K562 (cell line): ENCODE measurements around the gene FBLN7. TPM values are rescaled to one million over a fixed set of nuclear protein-coding genes. Genes with fewer than 3 reads are reported as not detected.

Experiments
- ATAC-seq: fragments of 200-7000 bp; cut with Tn5 transposase; 3 replicates; pipeline ENCODE4 v1.9.1; 2020; ENCODE audit warnings: moderate library complexity
- BruUV-seq: library from RNA; stranded (reverse); fragments of 400-500 nt; replicated peaks from 2 replicates; lab custom pipeline; 2021; lab: Mats Ljungman, UMichigan
- CTCF ChIA-PET: fragments of 300-600 bp; formaldehyde crosslinking; extraction: SDS; loops from one replicate; lab custom pipeline; 2021; ENCODE audit warnings: low intra/inter-chr PET ratio; lab: Yijun Ruan, JAX
- POLR2A ChIA-PET: fragments of 300-600, 350-650 bp; sonication (Branson Sonifier 250); formaldehyde crosslinking; extraction: SDS; loops from one replicate; lab custom pipeline; 2021; ENCODE audit warnings: antibody characterized with exemption, inconsistent platforms; lab: Yijun Ruan, JAX
- DNase-seq, 4 experiments: peaks; one replicate each; pipeline versions ENCODE4 v3.0.0 to v3.0.0-alpha.2; 2011 to 2018; ENCODE audit warnings: low spot score in 3 of 4, mixed read lengths in 3 of 4; ENCODE audit errors: extremely low read depth in 1 of 4
- FAIRE-seq: peaks from 2 replicates; lab custom pipeline; 2011; peaks lifted over from hg19 to GRCh38; lab: Jason Lieb, UNC
- H2AFZ ChIP-seq: 2 replicates; pipeline ENCODE4 v1.6.0; 2011; ENCODE audit warnings: low read depth, low read length, control low read depth, inconsistent platforms
- H3K27ac ChIP-seq: fragments of 200-600 bp; 3 replicates; pipeline ENCODE4 v1.8.0; 2011; ENCODE audit warnings: low read depth, mild to moderate bottlenecking, control low read depth, inconsistent platforms, low read length, moderate library complexity, mixed read lengths; ENCODE audit errors: extremely low read depth
- H3K27me3 ChIP-seq, 2 experiments: fragments of 300-600 bp in 1 of 2; 2 replicates in 1 of 2; 3 replicates in 1 of 2; pipeline versions ENCODE4 v1.6.0 to v1.8.0; 2011; ENCODE audit warnings: inconsistent platforms in 2 of 2, low read length in 2 of 2, mild to moderate bottlenecking in 1 of 2, mixed read lengths in 1 of 2, moderate library complexity in 1 of 2; ENCODE audit not compliant: control insufficient read depth in 2 of 2, insufficient read depth in 2 of 2
- H3K36me3 ChIP-seq: fragments of 300-600 bp; 3 replicates; pipeline ENCODE4 v1.8.0; 2011; ENCODE audit warnings: mild to moderate bottlenecking, low read length, inconsistent platforms; ENCODE audit not compliant: control insufficient read depth, insufficient read depth
- H3K4me1 ChIP-seq, 2 experiments: fragments of 200-600 bp in 1 of 2; replicated peaks in 1 of 2; 2 replicates in 1 of 2; 3 replicates in 1 of 2; pipeline versions ENCODE4 v1.5.1 to v1.8.0; 2011; ENCODE audit warnings: inconsistent platforms in 2 of 2, low read length in 2 of 2, mild to moderate bottlenecking in 1 of 2, mixed read lengths in 1 of 2, moderate library complexity in 1 of 2; ENCODE audit not compliant: control insufficient read depth in 2 of 2, insufficient read depth in 2 of 2
- H3K4me2 ChIP-seq: 2 replicates; pipeline ENCODE4 v1.6.1; 2011; ENCODE audit warnings: low read length, control low read depth, inconsistent platforms, mixed read lengths; ENCODE audit not compliant: insufficient read depth
- H3K4me3 ChIP-seq: fragments of 200-600 bp; sonication (generic), shearing (Covaris generic); 2 replicates; pipeline ENCODE4 v1.5.1; 2016; ENCODE audit warnings: control low read depth, inconsistent platforms
- H3K79me2 ChIP-seq: fragments of 200-600 bp; 3 replicates; pipeline ENCODE4 v1.8.0; 2011; ENCODE audit warnings: low read length, inconsistent platforms; ENCODE audit not compliant: control insufficient read depth, insufficient read depth
- H3K9ac ChIP-seq, 2 experiments: 2 replicates each; pipeline versions ENCODE4 v1.6.0 to v1.6.1; 2011; ENCODE audit warnings: low read depth in 2 of 2, low read length in 2 of 2, control low read depth in 1 of 2, inconsistent platforms in 1 of 2, mild to moderate bottlenecking in 1 of 2, mixed read lengths in 1 of 2; ENCODE audit not compliant: insufficient read depth in 1 of 2
- H3K9me1 ChIP-seq: one replicate; pipeline ENCODE4 v1.6.0; 2011; ENCODE audit warnings: inconsistent platforms, mild to moderate bottlenecking, low read length, moderate library complexity; ENCODE audit not compliant: control insufficient read depth, insufficient read depth
- H3K9me3 ChIP-seq: replicated peaks from 2 replicates; pipeline ENCODE4 v1.5.1; 2011; ENCODE audit warnings: low read depth, low read length, inconsistent platforms; ENCODE audit not compliant: control insufficient read depth, insufficient read depth
- H4K20me1 ChIP-seq: replicated peaks from 2 replicates; pipeline ENCODE4 v1.6.1; 2011; ENCODE audit warnings: low read length, inconsistent platforms, mixed read lengths; ENCODE audit not compliant: control insufficient read depth, insufficient read depth
- CBX1 ChIP-seq: sonication (generic); IDR thresholded peaks from 2 replicates; pipeline ENCODE4 v1.6.1; 2016; ENCODE audit warnings: antibody characterized with exemption, low read depth, mild to moderate bottlenecking
- GMEB1 ChIP-seq: fragments of 250-450 bp; sonication (Bioruptor Pico); IDR thresholded peaks from 2 replicates; pipeline ENCODE4 v1.4.0; 2020; ENCODE audit warnings: mild to moderate bottlenecking
- MIER1 ChIP-seq: fragments of 450-650 bp; IDR thresholded peaks from 2 replicates; pipeline ENCODE4 v1.6.1; 2016; ENCODE audit warnings: antibody characterized with exemption, mild to moderate bottlenecking, low read depth
- NEUROD1 ChIP-seq: fragments of 150-350 bp; IDR thresholded peaks from 2 replicates; pipeline ENCODE4 v1.6.1; 2014; ENCODE audit warnings: borderline replicate concordance, low read length, low read depth; ENCODE audit not compliant: partially characterized antibody
- POU5F1 ChIP-seq: fragments of 150-350 bp; IDR thresholded peaks from 2 replicates; pipeline ENCODE4 v1.6.1; 2014; ENCODE audit warnings: borderline replicate concordance, low read length, low read depth, mild to moderate bottlenecking; ENCODE audit not compliant: partially characterized antibody
- SMARCA5 ChIP-seq: fragments of 450-650 bp; IDR thresholded peaks from 2 replicates; pipeline ENCODE4 v1.6.1; 2016
- ZNF407 ChIP-seq: fragments of 450-650 bp; IDR thresholded peaks from 2 replicates; pipeline ENCODE4 v1.6.1; 2016; ENCODE audit warnings: low read depth
- ZZZ3 ChIP-seq: fragments of 450-650 bp; IDR thresholded peaks from 2 replicates; pipeline ENCODE4 v1.6.1; 2016; ENCODE audit warnings: antibody characterized with exemption, mild to moderate bottlenecking, moderate library complexity
- WGBS: fragments of 100-300 bp; shearing (Covaris generic); methylation state at CpG from one replicate; pipeline ENCODE4 v1.1.6; 2016; ENCODE audit warnings: low coverage, mixed read lengths; ENCODE audit not compliant: insufficient coverage; ENCODE audit errors: missing lambda C conversion rate; 5-methylcytosine and 5-hydroxymethylcytosine counted together
- in situ Hi-C: fragments of 300-500 bp; cut with MboI; formaldehyde crosslinking; loops from 4 replicates; pipeline ENCODE4 v1.15.0; 2018; ENCODE audit warnings: inconsistent platforms, mixed read lengths
- intact Hi-C: fragments of 100-400 bp; cut with micrococcal nuclease; formaldehyde crosslinking; loops from 2 replicates; pipeline ENCODE4 v1.14.2; 2022
- polyA plus RNA-seq, 8 experiments: library from polyadenylated mRNA; depleted of rRNA in 4 of 8; stranded (reverse) in 5 of 8; unstranded in 3 of 8; fragments of >200 nt; fragmentation: Nextera tagmentation in 2 of 8; fragmentation: Illumina TruSeq in 1 of 8; extraction: Ambion mirVana in 2 of 8; extraction: Trizol in 1 of 8; gene quantifications; 2 replicates each; pipeline versions ENCODE4 v1.2.1 to v1.2.3, GENCODE V29; 2011 to 2014; ENCODE audit warnings: inconsistent platforms in 1 of 8, missing spikeins in 1 of 8
- total RNA-seq, 7 experiments: library from RNA; depleted of rRNA in 6 of 7; stranded (reverse); fragments of >200 nt in 6 of 7; fragmentation: Illumina TruSeq in 2 of 7; extraction: Trizol in 2 of 7; gene quantifications; 2 replicates each; pipeline versions ENCODE4 v1.2.1 to v1.2.3, GENCODE V29; 2011 to 2021; ENCODE audit warnings: low replicate concordance in 1 of 7
- TF ChIP-seq, protein P1 (sequence below): sonication (generic); formaldehyde crosslinking; IDR thresholded peaks from 2 replicates; pipeline ENCODE4 v1.8.0; 2022; ENCODE audit warnings: mild to moderate bottlenecking, missing genetic modification reagents
- TF ChIP-seq, protein P2 (sequence below): fragments of 250-450 bp; sonication (Bioruptor Pico); IDR thresholded peaks from 2 replicates; pipeline ENCODE4 v1.8.0; 2022; ENCODE audit warnings: inconsistent platforms, mild to moderate bottlenecking, moderate library complexity, borderline replicate concordance

Gene FBLN7
- total and polyA plus RNA-seq, 9 of the 15 experiments (the other 6 are each of a cell fraction or from before 2014, with no cell fraction given), result 0.13 TPM; not detected in 8

GRCh38 chr2:112194028-112194427 lies 55.8 kb downstream of the FBLN7 start:
- ChIA-PET POLR2A (interaction anchor here (1.2 kb wide), 2 partner anchors 10 to 12 kb away, joined by 3 read pairs; no protein-coding TSS in a partner anchor), CTCF (no interaction called here)
- TF ChIP-seq NEUROD1 (no peak), SMARCA5 (no peak), GMEB1 (CRISPR knock-in tag) (no peak), POU5F1 (no peak), ZZZ3 (no peak), CBX1 (no peak), MIER1 (no peak), ZNF407 (no peak)
- TF ChIP-seq, protein P1, sequence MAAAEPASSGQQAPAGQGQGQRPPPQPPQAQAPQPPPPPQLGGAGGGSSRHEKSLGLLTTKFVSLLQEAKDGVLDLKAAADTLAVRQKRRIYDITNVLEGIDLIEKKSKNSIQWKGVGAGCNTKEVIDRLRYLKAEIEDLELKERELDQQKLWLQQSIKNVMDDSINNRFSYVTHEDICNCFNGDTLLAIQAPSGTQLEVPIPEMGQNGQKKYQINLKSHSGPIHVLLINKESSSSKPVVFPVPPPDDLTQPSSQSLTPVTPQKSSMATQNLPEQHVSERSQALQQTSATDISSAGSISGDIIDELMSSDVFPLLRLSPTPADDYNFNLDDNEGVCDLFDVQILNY (CRISPR knock-in tag), result no peak
- TF ChIP-seq, protein P2, sequence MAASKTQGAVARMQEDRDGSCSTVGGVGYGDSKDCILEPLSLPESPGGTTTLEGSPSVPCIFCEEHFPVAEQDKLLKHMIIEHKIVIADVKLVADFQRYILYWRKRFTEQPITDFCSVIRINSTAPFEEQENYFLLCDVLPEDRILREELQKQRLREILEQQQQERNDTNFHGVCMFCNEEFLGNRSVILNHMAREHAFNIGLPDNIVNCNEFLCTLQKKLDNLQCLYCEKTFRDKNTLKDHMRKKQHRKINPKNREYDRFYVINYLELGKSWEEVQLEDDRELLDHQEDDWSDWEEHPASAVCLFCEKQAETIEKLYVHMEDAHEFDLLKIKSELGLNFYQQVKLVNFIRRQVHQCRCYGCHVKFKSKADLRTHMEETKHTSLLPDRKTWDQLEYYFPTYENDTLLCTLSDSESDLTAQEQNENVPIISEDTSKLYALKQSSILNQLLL (CRISPR knock-in tag), result no peak

More at GRCh38 chr2:112194028-112194427, 55.8 kb downstream of the FBLN7 start:
- in situ Hi-C loops (no loop called here), intact Hi-C loops (loop anchor here (5.0 kb wide), 1 partner anchor 72 kb away; no protein-coding TSS in a partner anchor)
- ATAC-seq (peak; percentile 38; the same call in 2 of the 3 replicates), DNase-seq (no peak), FAIRE-seq (no peak)
- peak overlapping the region; percentile 77 for H2AFZ ChIP-seq
- H3K9ac ChIP-seq, result no peak overlapping the region
- no peaks in the 10 kb centered on the region for H3K36me3 ChIP-seq
- H3K27ac ChIP-seq, result no peak overlapping the region
- 34% methylated on average over 2 of the region's 2 CpGs for WGBS
- H3K9me3 ChIP-seq, result no peaks in the 10 kb centered on the region
- H3K79me2 ChIP-seq, result no peaks in the 10 kb centered on the region
- H3K4me3 ChIP-seq, result no peak overlapping the region
- no peaks in the 10 kb centered on the region for H3K9me1 ChIP-seq
- peaks cover 0 to 5% of the 10 kb centered on the region in 2 experiments; a peak in 1 of 5 replicates for H3K27me3 ChIP-seq
- H3K4me2 ChIP-seq, result no peak overlapping the region; the same call in 1 of the 2 replicates
- no peaks in the 10 kb centered on the region for H4K20me1 ChIP-seq
- BruUV-seq, result no TSS peak
- H3K4me1 ChIP-seq, result peaks cover 0 to 7% of the 10 kb centered on the region in 2 experiments; a peak in 1 of 5 replicates
